Activated gamma-delta T cell treated with anti-CD3 and anti-CD28 coated beads, Interleukin-2, amount 50 U/mL, for 16 hours (primary cell): ENCODE data around the gene GOLGA8J.
"Not testable (repeated sequence)": the region's sequence is repeated elsewhere in the genome, so short reads cannot be mapped to it uniquely, and the experiment has no call there.

Experiments used
- DNase-seq: peaks from one replicate; pipeline ENCODE4 v3.0.0-alpha.2; 2020; ENCODE audit warnings: low read depth

Gene GOLGA8J

DNA sequence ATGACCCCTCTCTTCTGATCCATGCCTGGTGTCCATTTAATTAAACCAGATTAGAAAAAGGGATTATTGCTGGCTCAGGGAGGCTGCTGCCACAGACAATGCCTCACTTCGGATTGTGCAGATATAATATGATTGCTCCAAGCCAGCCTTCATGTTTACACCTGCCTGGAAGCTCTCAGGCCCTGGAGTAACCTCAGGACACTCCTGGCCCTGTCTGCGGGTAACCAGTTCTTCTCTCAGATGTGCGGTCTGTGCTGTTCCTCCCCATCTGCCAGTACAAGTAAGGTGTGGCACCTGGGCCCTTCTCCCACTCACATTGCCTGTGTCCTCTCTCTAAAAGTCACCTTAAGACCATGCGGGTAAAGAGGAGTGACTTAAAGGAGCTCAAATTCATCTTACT is 8.8 kb upstream of the GOLGA8J start:
- no peak for DNase-seq

DNA sequence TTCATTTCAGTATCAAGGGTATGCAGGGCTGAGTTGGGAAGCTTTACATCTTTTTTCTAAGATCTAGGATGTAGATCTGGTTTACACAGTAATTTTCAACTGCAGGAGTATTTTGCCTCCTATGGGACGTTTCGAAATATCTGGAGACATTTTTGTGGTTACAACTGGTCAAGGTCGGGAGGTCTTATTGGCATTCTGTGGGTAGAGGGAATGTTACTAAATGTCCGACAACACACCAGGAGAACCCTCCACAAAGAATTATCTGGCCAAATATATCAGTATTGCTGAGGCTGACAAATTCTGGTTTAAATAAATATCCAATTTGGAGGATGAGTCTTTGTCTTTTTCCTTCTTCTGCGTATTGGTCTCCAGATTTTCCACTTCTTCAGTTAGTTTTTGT is 1.9 kb upstream of the GOLGA8J start:
- not testable (repeated sequence) for DNase-seq

DNA sequence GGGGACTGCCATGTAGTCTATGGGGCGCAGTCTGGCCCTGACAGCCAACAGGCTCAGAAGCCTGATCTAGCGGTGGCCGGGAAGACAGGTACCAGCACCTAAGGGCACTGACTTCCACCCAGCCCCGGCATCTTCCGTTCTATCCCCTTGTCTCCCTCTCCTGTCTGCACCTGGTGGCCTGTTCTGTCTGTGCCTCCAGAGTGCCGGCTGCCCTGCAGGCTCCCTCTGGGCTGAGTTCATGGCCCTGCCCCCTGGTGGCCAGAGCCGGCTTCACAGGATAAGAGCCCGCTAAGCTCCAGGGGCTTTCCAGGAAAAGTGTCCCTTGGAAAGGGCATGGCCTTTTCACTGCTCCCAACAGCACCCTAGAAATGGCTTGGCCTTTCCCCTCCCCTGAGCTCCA is 15.1 kb downstream of the GOLGA8J start:
- DNase-seq: not testable (repeated sequence)

DNA sequence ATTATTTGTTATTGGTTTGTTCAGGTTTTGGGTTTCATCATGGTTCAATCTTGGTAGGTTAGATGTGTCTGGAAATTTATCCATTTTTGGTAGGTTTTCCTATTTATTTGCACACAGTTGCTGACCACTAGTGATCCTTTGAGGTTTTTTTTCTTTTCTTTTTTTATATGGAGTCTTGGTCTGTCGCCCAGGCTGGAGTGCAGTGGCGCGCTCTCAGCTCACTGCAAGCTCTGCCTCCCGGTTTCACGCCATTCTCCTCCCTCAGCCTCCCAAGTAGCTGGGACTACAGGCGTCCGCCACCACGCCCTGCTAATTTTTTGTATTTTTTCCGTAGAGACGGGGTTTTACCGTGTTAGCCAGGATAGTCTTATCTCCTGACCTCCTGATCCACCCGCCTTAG is 20.1 kb downstream of the GOLGA8J start:
- not testable (repeated sequence) for DNase-seq

DNA sequence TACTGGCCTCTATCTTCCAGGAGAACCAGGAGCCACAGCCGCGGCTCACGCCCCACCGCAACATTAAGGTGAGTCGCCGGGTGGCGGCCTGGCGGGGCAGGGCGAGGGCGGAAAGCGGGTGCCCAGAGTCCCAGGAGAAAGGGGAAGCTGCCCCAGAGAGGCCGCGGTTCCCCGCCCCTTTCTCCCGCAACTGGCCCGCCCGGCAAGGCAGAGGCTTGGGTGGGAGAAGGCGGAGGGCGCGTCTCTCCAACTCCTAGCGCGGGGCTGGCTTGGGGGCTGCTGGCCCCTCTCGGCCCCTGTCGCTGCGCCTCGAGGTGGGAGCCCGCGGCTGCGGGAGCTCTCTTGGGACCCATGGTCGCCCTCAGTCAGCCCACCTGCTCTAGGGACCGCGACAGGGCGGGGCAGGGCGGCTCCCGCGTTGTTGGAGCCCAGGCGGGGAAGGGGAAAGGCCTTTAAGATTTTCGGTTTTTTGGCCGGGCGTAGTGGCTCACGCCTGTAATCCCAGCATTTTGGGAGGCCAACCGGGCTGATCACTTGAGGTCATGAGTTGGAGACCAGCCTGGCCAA is 21.3 kb downstream of the GOLGA8J start:
- not testable (repeated sequence) for DNase-seq

DNA sequence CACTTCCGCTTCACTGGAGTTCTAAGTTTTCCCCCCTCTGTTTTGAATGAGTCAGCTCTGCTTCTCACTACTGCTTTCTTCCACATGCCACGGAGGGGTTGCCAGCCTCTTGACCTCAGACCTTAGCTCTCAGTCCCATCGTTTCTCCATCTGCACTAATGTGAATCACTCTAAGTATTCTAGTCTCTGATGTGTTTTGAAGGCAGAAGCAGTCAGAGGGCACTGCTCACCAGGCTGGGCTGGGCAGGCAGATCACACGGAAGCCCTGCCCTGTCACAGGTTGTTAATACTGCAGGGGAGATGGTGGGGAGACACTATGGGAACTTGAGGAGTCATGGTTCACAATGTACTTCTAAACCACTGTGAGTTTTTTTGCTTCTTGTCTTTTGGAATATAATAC is 27.8 kb downstream of the GOLGA8J start:
- not testable (repeated sequence) for DNase-seq

DNA sequence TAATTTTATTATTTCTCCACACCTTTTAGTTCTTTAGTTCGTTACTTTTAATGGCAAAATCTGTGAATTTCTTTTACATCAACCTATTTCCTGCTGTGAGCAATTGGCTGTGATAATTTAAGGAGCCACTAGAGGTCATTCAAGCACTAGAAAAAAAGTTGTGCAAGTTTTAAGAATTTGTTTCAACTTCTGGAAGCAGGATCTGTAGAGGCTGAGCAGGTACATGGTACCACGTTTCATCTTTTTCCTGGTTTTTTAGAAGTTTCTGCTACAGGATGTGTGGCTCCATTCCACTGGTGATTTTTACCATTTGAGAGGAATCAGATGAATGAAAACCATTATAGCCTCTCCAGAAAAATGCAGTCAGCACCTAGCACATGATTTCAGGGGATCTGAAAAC is 47.3 kb downstream of the GOLGA8J start:
- not testable (repeated sequence) for DNase-seq

DNA sequence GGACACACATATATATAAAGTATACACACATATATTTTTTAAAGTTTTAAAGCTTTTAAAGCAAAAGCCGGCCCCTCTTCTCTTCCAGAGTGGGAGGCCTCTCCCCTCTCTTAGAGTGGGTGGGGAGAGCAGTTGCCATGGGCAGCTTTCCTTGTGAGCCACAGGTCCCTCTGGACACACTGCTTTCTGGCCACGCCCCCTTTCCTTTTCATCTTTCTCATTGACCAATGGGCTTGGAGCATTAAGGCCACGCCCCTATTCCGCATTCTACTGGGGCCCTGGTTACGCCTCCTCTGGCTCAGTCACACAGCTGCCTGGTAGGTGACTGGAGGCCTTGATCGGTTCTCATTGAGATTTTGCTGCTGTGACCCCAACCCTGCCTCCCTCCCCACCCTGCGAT is 52.0 kb downstream of the GOLGA8J start, which contains the start of gene GOLGA8T:
GOLGA8T (plus strand) TSS at position 301 of the 400 bp plus-strand sequence; CDS start at position 399, 98 bp downstream.
- not testable (repeated sequence) for DNase-seq
